Immature natural killer cell (primary cell): ENCODE data around the gene DNAJC5. TPM values are rescaled to one million over a fixed set of nuclear protein-coding genes. Genes with fewer than 3 reads are reported as not detected.
"Not testable (repeated sequence)": the region's sequence is repeated elsewhere in the genome, so short reads cannot be mapped to it uniquely, and the experiment has no call there.

Source experiments
- DNase-seq, 3 donors: peaks; one replicate each; pipeline ENCODE4 v3.0.0; 2022; ENCODE audit warnings: mixed read lengths in 1 of 3
- H3K27ac Mint-ChIP-seq, 6 donors: one replicate each; pipeline ENCODE4 v1.8.0; 2020; ENCODE audit warnings: mixed read lengths in 6 of 6, mild to moderate bottlenecking in 5 of 6, inconsistent platforms in 4 of 6, moderate library complexity in 3 of 6
- H3K27me3 Mint-ChIP-seq, 3 donors: one replicate each; pipeline ENCODE4 v1.8.0; 2020 to 2021; ENCODE audit warnings: low read depth in 3 of 3, mild to moderate bottlenecking in 3 of 3, mixed read lengths in 3 of 3, moderate library complexity in 3 of 3, inconsistent platforms in 1 of 3
- H3K36me3 Mint-ChIP-seq, 3 donors: one replicate each; pipeline ENCODE4 v1.8.0; 2020; ENCODE audit warnings: mixed read lengths in 3 of 3, inconsistent platforms in 2 of 3, mild to moderate bottlenecking in 2 of 3
- H3K4me1 Mint-ChIP-seq, 2 donors: one replicate each; pipeline ENCODE4 v1.8.0; 2020; ENCODE audit warnings: inconsistent platforms in 2 of 2, mild to moderate bottlenecking in 2 of 2, mixed read lengths in 2 of 2, moderate library complexity in 1 of 2
- H3K4me3 Mint-ChIP-seq, 5 donors: one replicate each; pipeline ENCODE4 v1.8.0; 2020; ENCODE audit warnings: mild to moderate bottlenecking in 5 of 5, mixed read lengths in 5 of 5, inconsistent platforms in 3 of 5, moderate library complexity in 3 of 5
- H3K9me3 Mint-ChIP-seq, 6 donors: one replicate each; pipeline ENCODE4 v1.8.0; 2020; ENCODE audit warnings: mild to moderate bottlenecking in 6 of 6, mixed read lengths in 6 of 6, inconsistent platforms in 4 of 6, moderate library complexity in 3 of 6
- polyA plus RNA-seq, 3 donors: library from polyadenylated mRNA; unstranded; fragments of 300-500 nt; fragmentation: Illumina TruSeq; gene quantifications; one replicate each; pipeline ENCODE4 v1.2.3, GENCODE V29; 2021

The DNAJC5 gene
- polyA plus RNA-seq, 3 donors from 2014 or later = 1.4 to 8.2 (median 2.9) TPM

DNA sequence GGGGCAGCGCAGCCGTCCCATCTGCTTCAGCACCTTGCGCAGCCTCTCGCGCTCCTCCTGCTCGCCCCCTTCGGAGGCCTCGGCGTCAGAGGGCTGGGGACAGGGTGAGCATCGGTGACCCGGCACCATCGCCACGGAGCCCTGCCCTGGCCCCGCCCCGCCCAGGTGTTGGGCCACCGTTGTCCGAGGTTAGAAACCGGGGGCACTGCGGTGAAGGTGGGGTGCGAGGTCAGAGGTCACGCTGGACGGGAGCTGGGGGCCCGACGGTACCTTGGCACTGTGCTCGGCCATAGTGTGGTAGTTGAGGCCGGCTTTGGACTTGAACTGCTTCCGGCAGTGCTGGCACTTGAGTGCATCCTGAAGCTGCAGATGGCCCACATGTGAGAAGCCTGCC lies 68.4 kb downstream of the DNAJC5 start:
- Mint-ChIP-seq H3K27me3 (peaks cover 0 to 2% (median 1%) of the 10 kb centered on the region in 3 donors), H3K36me3 (no peaks in the 10 kb centered on the region), H3K4me3 (no peak overlapping the region), H3K4me1 (peaks cover 0 to 3% of the 10 kb centered on the region in 2 donors), H3K27ac (no peak overlapping the region), H3K9me3 (no peaks in the 10 kb centered on the region)
- no peak for DNase-seq

DNA sequence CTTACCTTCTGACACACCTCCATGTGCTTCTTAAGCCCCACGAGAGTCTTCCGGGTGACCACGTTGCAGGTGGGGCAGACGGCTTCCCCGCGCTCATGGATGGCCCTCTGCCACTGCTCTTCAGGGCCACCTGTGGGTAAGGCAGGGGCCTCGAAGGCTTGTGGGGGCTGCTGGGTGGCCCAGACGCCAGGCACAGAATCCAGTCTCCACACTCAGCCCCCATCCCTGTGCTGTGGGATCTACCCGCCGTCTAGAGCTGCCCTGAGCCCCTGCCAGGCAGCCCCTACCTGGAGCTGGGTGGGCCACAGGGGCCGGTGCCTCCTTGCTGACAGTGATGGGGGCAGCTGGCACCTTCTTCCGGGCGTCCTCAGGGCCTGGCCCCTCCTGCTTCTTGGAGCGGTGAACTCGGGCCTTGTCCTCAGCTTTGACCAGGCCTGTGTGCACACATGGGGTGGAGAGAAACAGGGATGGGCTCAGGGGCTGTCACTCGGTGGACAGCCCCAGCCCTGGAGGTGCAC lies 68.9 kb downstream of the DNAJC5 start:
- Mint-ChIP-seq H3K4me1 (peaks cover 4 to 8% of the 10 kb centered on the region in 2 donors), H3K27me3 (peaks cover 0 to 3% (median 2%) of the 10 kb centered on the region in 3 donors), H3K4me3 (no peak overlapping the region), H3K9me3 (no peaks in the 10 kb centered on the region), H3K36me3 (no peaks in the 10 kb centered on the region), H3K27ac (no peak overlapping the region)
- no peak for DNase-seq

GRCh38 chr20:63964412-63964811 lies 69.5 kb downstream of the DNAJC5 start:
- H3K27ac Mint-ChIP-seq = no peak overlapping the region
- H3K27me3 Mint-ChIP-seq = peaks cover 0 to 4% (median 3%) of the 10 kb centered on the region in 3 donors
- no peak for DNase-seq
- no peak overlapping the region for H3K4me3 Mint-ChIP-seq
- no peaks in the 10 kb centered on the region for H3K9me3 Mint-ChIP-seq
- peaks cover 7 to 10% of the 10 kb centered on the region in 2 donors for H3K4me1 Mint-ChIP-seq
- H3K36me3 Mint-ChIP-seq = no peaks in the 10 kb centered on the region

DNA sequence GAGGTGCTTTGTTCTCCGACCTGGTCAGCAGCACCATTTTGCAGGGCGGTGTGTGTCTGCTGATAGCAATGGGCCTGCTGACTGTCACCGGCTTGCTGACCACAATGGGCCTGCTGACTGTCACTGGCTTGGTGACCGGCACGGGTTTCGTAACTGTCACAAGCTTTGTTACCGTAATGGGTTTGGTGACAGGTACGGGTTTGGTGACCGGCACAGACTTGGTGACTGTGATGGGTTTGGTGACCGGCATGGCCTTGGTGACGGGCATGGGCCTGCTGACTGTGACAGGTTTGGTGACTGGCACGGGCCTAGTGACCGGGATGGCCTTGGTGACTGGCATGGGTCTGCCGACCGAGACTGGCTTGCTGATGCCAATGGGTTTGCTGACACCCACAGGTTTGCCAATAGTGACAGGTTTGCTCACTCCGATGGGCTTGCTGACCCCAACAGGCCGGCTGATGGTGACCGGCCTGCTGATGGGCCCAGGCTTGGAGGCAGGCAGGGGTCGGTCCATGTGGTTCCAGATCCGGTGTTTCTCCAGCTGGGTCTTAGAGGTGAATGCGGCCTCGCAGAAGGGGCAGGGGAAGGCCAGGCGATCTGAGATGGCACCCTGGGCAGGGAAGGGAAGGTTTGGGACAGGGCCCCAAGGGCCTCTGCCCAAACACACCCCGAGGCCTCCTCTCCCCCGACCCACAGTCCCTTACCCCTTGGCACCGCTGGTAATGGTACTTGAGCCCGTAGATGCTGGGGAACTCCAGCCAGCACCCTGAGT lies 71.4 kb downstream of the DNAJC5 start:
- H3K36me3 Mint-ChIP-seq = no peaks in the 10 kb centered on the region
- peaks cover 7 to 13% of the 10 kb centered on the region in 2 donors for H3K4me1 Mint-ChIP-seq
- peaks cover 3 to 4% (median 4%) of the 10 kb centered on the region in 3 donors for H3K27me3 Mint-ChIP-seq
- no peak overlapping the region for H3K27ac Mint-ChIP-seq
- H3K9me3 Mint-ChIP-seq = no peaks in the 10 kb centered on the region
- peak overlapping the region in 1 of 5 donors; percentile 29 for H3K4me3 Mint-ChIP-seq
- DNase-seq = no peak

- no peak for DNase-seq
- H3K27me3 Mint-ChIP-seq = peaks cover 3 to 4% (median 4%) of the 10 kb centered on the region in 3 donors
- no peaks in the 10 kb centered on the region for H3K9me3 Mint-ChIP-seq
- H3K4me3 Mint-ChIP-seq = peak overlapping the region in 1 of 5 donors; percentile 7
- no peak overlapping the region for H3K27ac Mint-ChIP-seq
- no peaks in the 10 kb centered on the region for H3K36me3 Mint-ChIP-seq
- peaks cover 7 to 13% of the 10 kb centered on the region in 2 donors for H3K4me1 Mint-ChIP-seq
These were observed 72.0 kb downstream of the DNAJC5 start for GRCh38 chr20:63966944-63967322.

DNA sequence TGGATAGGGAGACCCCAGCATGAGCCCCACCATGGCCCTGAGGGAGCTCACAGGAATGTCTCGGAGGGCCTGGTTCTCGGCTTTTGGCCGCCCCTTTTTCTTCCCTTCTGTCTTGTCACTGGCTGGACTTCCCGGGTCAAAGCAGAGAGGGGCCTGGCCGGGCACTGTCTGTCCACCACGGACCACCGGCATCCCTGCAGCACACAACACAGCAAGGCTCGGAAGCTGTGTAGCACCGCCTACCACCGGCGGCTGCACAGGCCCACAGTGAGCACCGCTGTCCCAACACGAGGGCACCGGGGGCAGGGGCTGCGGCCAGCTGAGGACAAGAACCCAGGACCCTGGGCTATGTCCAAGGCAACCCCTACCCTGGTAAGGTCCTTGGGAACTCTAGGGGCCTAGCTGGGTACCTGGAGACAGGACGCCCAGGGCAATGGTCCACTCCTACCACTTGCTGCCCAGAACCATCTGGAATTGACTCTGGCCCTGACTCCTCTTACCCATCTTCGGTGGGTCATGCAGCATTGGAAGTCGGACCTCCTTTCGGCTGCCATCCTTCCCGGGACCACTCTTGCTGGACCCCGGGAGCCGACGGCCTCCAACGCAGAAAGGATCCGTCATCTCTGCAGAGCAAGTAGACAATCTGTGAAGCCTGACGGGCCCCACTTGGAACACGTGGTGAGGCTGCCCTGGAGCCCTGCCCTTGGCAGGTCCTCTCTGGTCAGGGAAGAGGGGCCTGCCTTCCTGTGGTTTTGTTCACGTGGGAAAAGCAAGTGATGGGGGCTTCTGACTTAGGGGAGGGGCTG lies 72.6 kb downstream of the DNAJC5 start:
- Mint-ChIP-seq H3K36me3 (no peaks in the 10 kb centered on the region), H3K4me1 (peaks cover 7 to 13% of the 10 kb centered on the region in 2 donors), H3K27me3 (peaks cover 3 to 4% (median 4%) of the 10 kb centered on the region in 3 donors), H3K4me3 (peak overlapping the region in 2 of 5 donors; percentile 75 to 80), H3K9me3 (no peaks in the 10 kb centered on the region), H3K27ac (no peak overlapping the region)
- no peak for DNase-seq

DNA sequence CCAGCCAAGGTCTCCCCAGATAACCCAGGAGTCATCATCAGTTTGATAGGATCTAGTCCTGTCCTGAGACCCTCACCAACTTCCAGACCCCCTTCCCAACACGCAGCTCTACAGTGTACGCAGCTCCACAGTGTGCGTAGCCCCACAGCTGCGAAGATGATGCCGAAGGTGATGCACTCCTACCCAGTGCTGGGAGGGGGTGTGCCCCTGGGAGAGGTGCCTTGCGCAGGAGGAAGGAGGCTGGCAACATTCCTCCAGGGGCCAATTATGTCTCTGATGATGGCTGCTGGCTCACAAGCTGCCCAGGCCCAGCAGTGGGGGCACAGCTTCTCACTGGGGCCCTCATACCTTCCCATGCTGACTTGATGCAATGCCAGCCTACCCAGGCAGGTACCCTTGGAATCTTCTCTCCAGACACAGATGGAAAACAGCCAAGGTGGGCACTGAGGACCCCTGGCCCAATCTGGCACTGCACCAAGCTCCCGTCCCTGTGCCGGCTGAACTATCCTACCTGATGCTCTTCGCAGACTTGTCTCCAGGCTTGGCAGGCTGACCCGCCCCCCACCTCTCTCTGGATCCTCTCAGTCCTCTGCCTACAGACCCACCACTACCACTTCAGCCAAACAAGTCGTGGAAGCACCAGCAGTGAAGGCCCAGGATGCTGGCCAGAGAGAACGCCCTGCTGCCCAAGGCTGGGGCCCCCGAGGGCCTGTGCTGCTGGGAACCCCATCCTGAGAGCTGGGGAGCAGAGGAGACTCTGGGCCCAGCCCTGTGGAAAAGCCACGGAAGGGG lies 73.4 kb downstream of the DNAJC5 start:
- DNase-seq = no peak
- peaks cover 0 to under 1% (median 0%) of the 10 kb centered on the region in 3 donors for H3K36me3 Mint-ChIP-seq
- peaks cover 3 to 6% (median 4%) of the 10 kb centered on the region in 3 donors for H3K27me3 Mint-ChIP-seq
- H3K4me3 Mint-ChIP-seq = peak overlapping the region; percentile 75 to 87 (median 80)
- peaks cover 13 to 18% of the 10 kb centered on the region in 2 donors for H3K4me1 Mint-ChIP-seq
- no peaks in the 10 kb centered on the region for H3K9me3 Mint-ChIP-seq
- H3K27ac Mint-ChIP-seq = peak overlapping the region in 4 of 6 donors; percentile 35 to 75 (median 48)

DNA sequence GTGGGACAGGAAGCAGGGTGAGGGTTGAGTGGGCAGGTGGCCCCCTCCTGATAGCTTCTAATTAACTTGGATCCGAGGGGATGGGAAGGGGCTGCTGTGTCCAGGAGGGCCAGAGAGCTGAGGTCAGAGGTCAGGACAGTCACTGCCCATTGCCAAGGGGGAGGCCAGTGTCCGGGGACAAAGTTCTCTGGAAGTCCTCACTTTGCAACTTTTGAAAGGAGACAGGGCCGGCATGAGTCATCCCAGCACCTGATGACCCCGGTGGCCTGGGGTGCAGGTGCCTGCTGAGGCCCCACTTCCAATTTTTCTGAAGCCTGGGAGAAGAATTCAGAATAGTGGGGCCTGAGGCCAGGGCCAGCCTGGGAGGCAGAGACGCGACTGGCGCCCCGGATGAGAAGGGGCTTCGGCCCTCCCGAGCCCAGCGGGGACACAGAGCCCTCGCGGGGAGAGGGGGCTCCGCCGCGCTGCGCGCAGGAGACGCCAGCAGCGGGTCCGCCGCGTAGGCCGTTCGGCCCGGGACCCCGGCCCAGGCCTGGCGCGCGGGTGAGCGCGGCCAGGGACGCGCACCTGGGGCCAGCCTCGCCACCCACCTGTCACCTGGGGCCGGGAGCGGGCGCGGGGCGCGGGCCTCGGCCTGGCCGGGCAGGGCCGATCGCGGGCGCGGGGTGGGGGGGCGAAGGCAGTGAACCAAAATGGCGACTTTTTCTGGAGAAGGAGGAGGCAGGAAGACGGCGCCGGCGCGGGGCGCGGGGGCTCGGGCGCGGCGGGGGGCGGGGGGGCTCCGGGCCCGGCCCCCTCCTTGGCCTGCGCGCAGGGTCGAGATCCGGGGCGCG lies 74.2 kb downstream of the DNAJC5 start:
- H3K9me3 Mint-ChIP-seq = no peaks in the 10 kb centered on the region
- peak; percentile 38 to 48 (median 38) for DNase-seq
- peaks cover 3 to 6% (median 6%) of the 10 kb centered on the region in 3 donors for H3K27me3 Mint-ChIP-seq
- peaks cover 0 to 7% (median 0%) of the 10 kb centered on the region in 3 donors for H3K36me3 Mint-ChIP-seq
- peaks cover 21 to 23% of the 10 kb centered on the region in 2 donors for H3K4me1 Mint-ChIP-seq
- H3K27ac Mint-ChIP-seq = peak overlapping the region in 3 of 6 donors; percentile 40 to 75 (median 62)
- H3K4me3 Mint-ChIP-seq = peak overlapping the region; percentile 75 to 87 (median 80)

GRCh38 chr20:63969838-63970713 lies 75.2 kb downstream of the DNAJC5 start, which contains the start of gene ZNF512B:
Gene ZNF512B (minus strand): TSS chr20:63969930. CDS start chr20:63967950, 1,980 bp downstream.
- no peaks in the 10 kb centered on the region for H3K9me3 Mint-ChIP-seq
- H3K4me3 Mint-ChIP-seq = peak within 1 kb of the TSS; percentile 75 to 87 (median 80)
- H3K27ac Mint-ChIP-seq = peak within 1 kb of the TSS in 3 of 6 donors; percentile 40 to 75 (median 62)
- H3K4me1 Mint-ChIP-seq = peaks cover 22 to 26% of the 10 kb centered on the region in 2 donors
- H3K27me3 Mint-ChIP-seq = peaks cover 3 to 6% (median 6%) of the 10 kb centered on the region in 3 donors
- peaks cover 0 to 7% (median 5%) of the 10 kb centered on the region in 3 donors for H3K36me3 Mint-ChIP-seq
- DNase-seq = peak; percentile 27 to 38 (median 35)

DNA sequence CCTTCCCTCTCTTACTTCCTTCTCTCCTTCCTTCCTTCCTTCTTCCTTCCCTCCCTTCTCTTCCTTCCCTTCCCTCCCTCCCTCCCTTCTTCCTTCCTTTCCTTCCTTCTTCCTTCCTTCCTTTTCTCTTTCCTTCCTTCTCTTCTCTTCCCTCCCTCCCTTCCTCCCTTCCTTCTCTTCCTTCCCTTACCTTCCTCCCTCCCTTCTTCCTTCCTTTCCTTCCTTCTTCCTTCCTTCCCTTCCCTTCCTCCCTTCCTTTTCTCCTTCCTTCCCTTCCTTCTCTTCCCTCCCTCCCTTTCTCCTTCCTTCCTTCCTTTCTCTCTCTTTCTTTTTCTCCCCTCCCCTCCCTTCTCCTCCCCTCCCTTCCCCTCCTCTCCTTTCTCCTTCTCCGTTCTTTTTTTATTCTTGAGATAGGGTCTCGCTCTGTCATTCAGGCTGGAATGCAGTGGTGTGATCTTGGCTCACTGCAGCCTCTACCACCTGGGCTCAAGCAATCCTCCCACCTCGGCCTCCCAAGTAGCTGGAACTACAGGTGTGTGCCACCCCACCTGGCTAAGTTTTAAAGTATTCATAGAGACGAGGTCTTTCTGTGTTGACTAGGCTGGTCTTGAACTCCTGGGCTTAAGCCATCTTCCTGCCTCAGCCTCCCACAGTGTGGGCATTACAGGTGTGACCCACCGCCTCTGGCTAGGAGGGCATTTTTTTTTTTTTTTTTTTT lies 75.9 kb downstream of the DNAJC5 start:
- Mint-ChIP-seq H3K36me3 (peaks cover 0 to 7% (median 5%) of the 10 kb centered on the region in 3 donors), H3K27me3 (peaks cover 3 to 6% (median 6%) of the 10 kb centered on the region in 3 donors), H3K27ac (peak overlapping the region in 1 of 6 donors; percentile 34), H3K4me1 (peaks cover 22 to 26% of the 10 kb centered on the region in 2 donors), H3K4me3 (peak overlapping the region; percentile 40 to 79 (median 66)), H3K9me3 (no peaks in the 10 kb centered on the region)
- DNase-seq = no peak

GRCh38 chr20:63971960-63972311 lies 77.0 kb downstream of the DNAJC5 start:
- not testable (repeated sequence) for H3K27me3 Mint-ChIP-seq, H3K4me3 Mint-ChIP-seq, H3K27ac Mint-ChIP-seq, H3K9me3 Mint-ChIP-seq, DNase-seq, H3K36me3 Mint-ChIP-seq
- H3K4me1 Mint-ChIP-seq = peaks cover 33 to 34% of the 10 kb centered on the region in 2 donors
